Measurements from ENCODE around the gene RNU1-2.

GRCh38 chr1:16905110-16905867, 9.5 kb downstream of the RNU1-2 start:
- TF ChIP-seq PAX5 (IDR thresholded peaks at IDR 0.05; ENCODE audit: insufficient read depth, low read length, severe bottlenecking) = no peak
- peak; percentile 100 for TF ChIP-seq POLR2A (IDR thresholded peaks at IDR 0.05; ENCODE audit: low read depth, low read length)

All from GM12891 (cell line).